Keratinocyte (primary cell): ENCODE results near the gene GPAM. TPM values are rescaled to one million over a fixed set of nuclear protein-coding genes. Genes with fewer than 3 reads are reported as not detected.

Experiments used
- DNase-seq: peaks from one replicate; pipeline ENCODE4 v3.0.0-alpha.2; 2011; ENCODE audit warnings: low read depth, missing footprints, low spot score
- FAIRE-seq: peaks from 2 replicates; lab custom pipeline; 2011; peaks lifted over from hg19 to GRCh38; lab: Jason Lieb, UNC
- H2AFZ ChIP-seq: 2 replicates; pipeline ENCODE4 v1.6.0; 2012; ENCODE audit warnings: low read length, control low read depth, inconsistent platforms; ENCODE audit not compliant: control insufficient read depth
- H3K27ac ChIP-seq: 2 replicates; pipeline ENCODE4 v1.5.1; 2011; ENCODE audit warnings: low read length; ENCODE audit not compliant: control insufficient read depth, insufficient read depth
- H3K27me3 ChIP-seq: 3 replicates; pipeline ENCODE4 v1.6.0; 2011; ENCODE audit warnings: low read length; ENCODE audit not compliant: control insufficient read depth, insufficient read depth; ENCODE audit errors: extremely low read depth
- H3K36me3 ChIP-seq, 2 experiments: 2 replicates in 1 of 2; 3 replicates in 1 of 2; pipeline ENCODE4 v1.5.1; 2011; ENCODE audit warnings: low read length in 2 of 2, mild to moderate bottlenecking in 1 of 2; ENCODE audit not compliant: control insufficient read depth in 2 of 2, insufficient read depth in 2 of 2; ENCODE audit errors: extremely low read depth in 1 of 2
- H3K4me1 ChIP-seq: 3 replicates; pipeline ENCODE4 v1.5.1; 2011; ENCODE audit warnings: low read length; ENCODE audit not compliant: control insufficient read depth, insufficient read depth; ENCODE audit errors: extremely low read depth
- H3K4me2 ChIP-seq: 3 replicates; pipeline ENCODE4 v1.6.0; 2011; ENCODE audit warnings: low read depth, low read length; ENCODE audit not compliant: control insufficient read depth, insufficient read depth; ENCODE audit errors: extremely low read depth
- H3K4me3 ChIP-seq, 3 experiments: fragments of 200-600 bp in 1 of 3; sonication (generic) in 1 of 3; 2 replicates in 2 of 3; 3 replicates in 1 of 3; pipeline ENCODE4 v1.5.1; 2011 to 2016; ENCODE audit warnings: low read length in 3 of 3, mild to moderate bottlenecking in 3 of 3, control low read depth in 2 of 3, inconsistent platforms in 1 of 3, low read depth in 1 of 3, mixed read lengths in 1 of 3, mixed run types in 1 of 3, moderate library complexity in 1 of 3; ENCODE audit not compliant: control insufficient read depth in 2 of 3, insufficient read depth in 2 of 3; ENCODE audit errors: extremely low read depth in 1 of 3
- H3K79me2 ChIP-seq: 2 replicates; pipeline ENCODE4 v1.6.0; 2012; ENCODE audit warnings: low read length; ENCODE audit not compliant: control insufficient read depth, insufficient read depth
- H3K9ac ChIP-seq: 3 replicates; pipeline ENCODE4 v1.6.0; 2011; ENCODE audit warnings: low read length; ENCODE audit not compliant: control insufficient read depth, insufficient read depth; ENCODE audit errors: extremely low read depth
- H3K9me1 ChIP-seq: 3 replicates; pipeline ENCODE4 v1.6.0; 2011; ENCODE audit warnings: low read length; ENCODE audit not compliant: control insufficient read depth, insufficient read depth; ENCODE audit errors: extremely low read depth
- H3K9me3 ChIP-seq: 2 replicates; pipeline ENCODE4 v1.5.1; 2012; ENCODE audit warnings: low read depth, low read length; ENCODE audit not compliant: control insufficient read depth
- H4K20me1 ChIP-seq: 3 replicates; pipeline ENCODE4 v1.6.0; 2011; ENCODE audit warnings: low read length; ENCODE audit not compliant: control insufficient read depth, insufficient read depth; ENCODE audit errors: extremely low read depth
- EZH2 ChIP-seq: IDR thresholded peaks from one replicate; pipeline ENCODE4 v1.6.1; 2012; ENCODE audit warnings: inconsistent platforms, mild to moderate bottlenecking, low read length, moderate library complexity
- dilution Hi-C: fragments of 300-500 bp; cut with MboI; formaldehyde crosslinking; loops from one replicate; pipeline ENCODE4 v1.7.0; 2020; ENCODE audit warnings: low sequenced_read_pairs; ENCODE audit not compliant: extremely low pct_ligation_motif_present
- polyA plus RNA-seq, 5 experiments: library from polyadenylated mRNA; depleted of rRNA in 3 of 5; stranded (reverse) in 3 of 5; stranded (forward) in 1 of 5; unstranded in 1 of 5; fragments of >200 nt; gene quantifications; 1 replicate in 1 of 5; 2 replicates in 3 of 5; 3 replicates in 1 of 5; pipeline versions ENCODE4 v1.2.1 to v1.2.3, GENCODE V29; 2011 to 2012; ENCODE audit warnings: missing spikeins in 2 of 5, low read depth in 1 of 5, low replicate concordance in 1 of 5
- TF ChIP-seq, protein P1 (sequence below), 3 experiments: IDR thresholded peaks in 1 of 3; conservative IDR thresholded peaks in 1 of 3; optimal IDR thresholded peaks in 1 of 3; 2 replicates in 2 of 3; 3 replicates in 1 of 3; pipeline versions ENCODE3 to v1.5.1; 2011; ENCODE audit warnings: low read length in 3 of 3, mild to moderate bottlenecking in 3 of 3, moderate library complexity in 2 of 3, control low read depth in 1 of 3, inconsistent platforms in 1 of 3; ENCODE audit not compliant: insufficient read depth in 2 of 3; ENCODE audit errors: extremely low read depth in 1 of 3

The GPAM gene
- polyA plus RNA-seq, 1 donor (not counting 4 experiments of a cell fraction or from before 2014, with no cell fraction given), result 7.4 TPM

DNA sequence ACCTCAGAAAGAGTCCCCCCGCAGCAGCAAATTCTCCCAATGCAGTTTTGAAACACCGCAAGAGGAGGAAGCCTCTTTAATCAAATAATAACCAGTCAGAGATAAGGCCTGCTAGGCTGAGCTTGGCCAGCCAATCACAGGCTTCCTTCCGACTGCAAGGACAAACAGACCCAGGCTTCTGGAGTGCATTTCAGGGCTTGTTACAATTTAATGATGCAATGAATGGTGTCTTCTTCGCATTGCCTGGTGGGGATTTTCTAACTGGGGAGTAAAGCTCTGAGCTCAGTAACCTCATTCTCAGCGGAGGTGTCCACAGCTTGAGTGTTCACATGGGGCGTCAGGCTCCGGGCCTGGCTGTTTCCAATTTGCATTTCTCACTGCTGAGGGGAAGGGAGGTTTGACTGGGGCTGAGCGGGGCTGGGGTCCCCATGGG, 31.8 kb upstream of the GPAM start:
- H3K36me3 ChIP-seq, result no peaks in the 10 kb centered on the region
- DNase-seq, result no peak
- FAIRE-seq, result no peak
- no peaks in the 10 kb centered on the region for H3K27me3 ChIP-seq
- H3K79me2 ChIP-seq, result no peaks in the 10 kb centered on the region
- no peak overlapping the region for H3K4me3 ChIP-seq
- H3K4me1 ChIP-seq, result no peaks in the 10 kb centered on the region
- no peak overlapping the region for H2AFZ ChIP-seq
- TF ChIP-seq EZH2, result no peak
- TF ChIP-seq, protein P1, sequence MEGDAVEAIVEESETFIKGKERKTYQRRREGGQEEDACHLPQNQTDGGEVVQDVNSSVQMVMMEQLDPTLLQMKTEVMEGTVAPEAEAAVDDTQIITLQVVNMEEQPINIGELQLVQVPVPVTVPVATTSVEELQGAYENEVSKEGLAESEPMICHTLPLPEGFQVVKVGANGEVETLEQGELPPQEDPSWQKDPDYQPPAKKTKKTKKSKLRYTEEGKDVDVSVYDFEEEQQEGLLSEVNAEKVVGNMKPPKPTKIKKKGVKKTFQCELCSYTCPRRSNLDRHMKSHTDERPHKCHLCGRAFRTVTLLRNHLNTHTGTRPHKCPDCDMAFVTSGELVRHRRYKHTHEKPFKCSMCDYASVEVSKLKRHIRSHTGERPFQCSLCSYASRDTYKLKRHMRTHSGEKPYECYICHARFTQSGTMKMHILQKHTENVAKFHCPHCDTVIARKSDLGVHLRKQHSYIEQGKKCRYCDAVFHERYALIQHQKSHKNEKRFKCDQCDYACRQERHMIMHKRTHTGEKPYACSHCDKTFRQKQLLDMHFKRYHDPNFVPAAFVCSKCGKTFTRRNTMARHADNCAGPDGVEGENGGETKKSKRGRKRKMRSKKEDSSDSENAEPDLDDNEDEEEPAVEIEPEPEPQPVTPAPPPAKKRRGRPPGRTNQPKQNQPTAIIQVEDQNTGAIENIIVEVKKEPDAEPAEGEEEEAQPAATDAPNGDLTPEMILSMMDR (optimal IDR thresholded peaks at IDR 0.05 in 1 of 3, IDR thresholded peaks at IDR 0.05 in 1 of 3, conservative IDR thresholded peaks at IDR 0.05 in 1 of 3; ENCODE audit: extremely low read depth in 1 of 3, insufficient read depth in 2 of 3, low read length in 3 of 3), result no peak
- H3K9me3 ChIP-seq, result no peaks in the 10 kb centered on the region
- H3K9ac ChIP-seq, result no peak overlapping the region
- H3K9me1 ChIP-seq, result no peaks in the 10 kb centered on the region
- no peak overlapping the region for H3K27ac ChIP-seq
- dilution Hi-C loops, result no loop called here
- no peaks in the 10 kb centered on the region for H4K20me1 ChIP-seq
- no peak overlapping the region for H3K4me2 ChIP-seq

DNA sequence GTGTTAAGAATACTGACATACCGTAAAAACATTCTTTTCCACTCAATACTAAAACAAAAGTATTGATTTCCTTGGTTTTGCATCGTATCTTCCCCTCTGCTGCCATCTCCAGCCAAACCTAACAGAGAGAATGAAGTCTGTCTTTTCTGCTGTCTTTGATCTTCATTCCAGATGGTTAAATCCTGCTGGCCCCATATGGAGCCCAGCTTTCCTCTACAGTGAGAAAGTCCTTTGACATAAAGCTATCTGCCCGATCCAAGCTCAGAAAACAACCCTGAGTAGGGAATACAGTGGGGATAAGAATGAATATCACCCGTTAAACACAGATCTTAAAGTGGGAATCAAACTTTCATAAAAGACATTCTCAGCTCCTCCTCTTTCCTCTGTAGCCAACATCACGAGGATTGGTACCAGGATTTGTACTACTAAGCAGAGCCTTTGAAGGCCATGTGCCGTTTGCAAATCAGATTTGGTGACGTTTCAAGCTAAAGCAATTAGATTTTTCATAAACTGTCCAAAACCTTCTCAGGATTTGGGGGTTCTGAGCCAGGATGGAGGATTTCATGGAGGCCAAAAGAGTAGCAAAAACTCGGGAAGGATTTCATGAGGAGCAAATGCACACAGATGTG, 30.8 kb upstream of the GPAM start:
- H3K4me3 ChIP-seq, result no peak overlapping the region
- H2AFZ ChIP-seq, result no peak overlapping the region
- H3K27ac ChIP-seq, result no peak overlapping the region
- no peak for TF ChIP-seq EZH2
- TF ChIP-seq, protein P1 (optimal IDR thresholded peaks at IDR 0.05 in 1 of 3, IDR thresholded peaks at IDR 0.05 in 1 of 3, conservative IDR thresholded peaks at IDR 0.05 in 1 of 3; ENCODE audit: extremely low read depth in 1 of 3, insufficient read depth in 2 of 3, low read length in 3 of 3), result no peak
- no peak overlapping the region for H3K4me2 ChIP-seq
- H3K36me3 ChIP-seq, result no peaks in the 10 kb centered on the region
- H3K9me1 ChIP-seq, result no peaks in the 10 kb centered on the region
- H3K79me2 ChIP-seq, result no peaks in the 10 kb centered on the region
- no peak for DNase-seq
- no peaks in the 10 kb centered on the region for H3K27me3 ChIP-seq
- no peak for FAIRE-seq
- no peaks in the 10 kb centered on the region for H3K4me1 ChIP-seq
- no peak overlapping the region for H3K9ac ChIP-seq
- no peaks in the 10 kb centered on the region for H4K20me1 ChIP-seq
- no peaks in the 10 kb centered on the region for H3K9me3 ChIP-seq
- dilution Hi-C loops, result no loop called here
